IMR-90 (cell line): ENCODE data around the gene KCNH6.

ENCODE experiments used
- CTCF ChIP-seq: conservative IDR thresholded peaks from 2 replicates; pipeline ENCODE4 v1.5.1; 2012; ENCODE audit warnings: mild to moderate bottlenecking, low read depth, low read length, improper control_type of control experiment
- SMC3 ChIP-seq: fragments of 150-350 bp; IDR thresholded peaks from 2 replicates; pipeline ENCODE4 v1.6.1; 2016; ENCODE audit warnings: low read depth, mild to moderate bottlenecking, antibody characterized with exemption, low read length, moderate library complexity
- USF2 ChIP-seq: fragments of 150-350 bp; IDR thresholded peaks from 2 replicates; pipeline ENCODE4 v1.6.1; 2017; ENCODE audit warnings: mild to moderate bottlenecking, antibody characterized with exemption, low read length, low read depth

GRCh38 chr17:63512388-63512787, 10.8 kb upstream of the KCNH6 start:
- TF ChIP-seq SMC3 (no peak), CTCF (no peak), USF2 (no peak)
